KMS-11 (cell line): ENCODE data around the gene WBP1L.
A peak's percentile ranks its signal among the peaks of the same experiment; 100 is the strongest.

Experiments used
- H2AFZ ChIP-seq: fragments of 200-600 bp; sonication (generic); 2 replicates; pipeline ENCODE4 v1.6.1; 2016; ENCODE audit warnings: antibody characterized with exemption, mixed run types, low read depth
- H3K27ac ChIP-seq: fragments of 200-600 bp; sonication (generic); 2 replicates; pipeline ENCODE4 v1.6.1; 2016; ENCODE audit warnings: mild to moderate bottlenecking, mixed run types
- H3K27me3 ChIP-seq: fragments of 200-600 bp; sonication (generic); 2 replicates; pipeline ENCODE4 v1.6.1; 2017; ENCODE audit warnings: mild to moderate bottlenecking, low read depth, mixed run types, moderate library complexity; ENCODE audit not compliant: insufficient read depth
- H3K36me3 ChIP-seq: fragments of 200-600 bp; sonication (generic); 2 replicates; pipeline ENCODE4 v1.6.1; 2017; ENCODE audit warnings: mild to moderate bottlenecking, mixed run types; ENCODE audit not compliant: insufficient read depth
- H3K4me1 ChIP-seq: fragments of 200-600 bp; sonication (generic); 2 replicates; pipeline ENCODE4 v1.6.1; 2016; ENCODE audit warnings: mild to moderate bottlenecking, low read depth, mixed run types; ENCODE audit not compliant: poor library complexity, severe bottlenecking
- H3K4me2 ChIP-seq: fragments of 200-600 bp; sonication (generic); 2 replicates; pipeline ENCODE4 v1.7.0; 2016; ENCODE audit warnings: mild to moderate bottlenecking, mixed run types
- H3K4me3 ChIP-seq: fragments of 200-600 bp; sonication (generic); IDR thresholded peaks from 2 replicates; pipeline ENCODE4 v1.6.1; 2017; ENCODE audit warnings: low read depth, low read length, mixed read lengths; ENCODE audit not compliant: insufficient read depth
- H3K79me2 ChIP-seq: fragments of 200-600 bp; sonication (generic); 2 replicates; pipeline ENCODE4 v1.6.1; 2016; ENCODE audit warnings: low read depth, mixed run types; ENCODE audit not compliant: insufficient read depth
- H3K9ac ChIP-seq: fragments of 200-600 bp; sonication (generic); 2 replicates; pipeline ENCODE4 v1.6.1; 2016; ENCODE audit warnings: mild to moderate bottlenecking, mixed run types
- H4K20me1 ChIP-seq: fragments of 200-600 bp; sonication (generic); 2 replicates; pipeline ENCODE4 v1.6.1; 2016; ENCODE audit warnings: mild to moderate bottlenecking, mixed run types; ENCODE audit not compliant: insufficient read depth
- TF ChIP-seq, protein P1 (sequence below): fragments of 200-600 bp; sonication (generic); conservative IDR thresholded peaks from 2 replicates; pipeline ENCODE4 v1.6.1; 2017; ENCODE audit warnings: low read depth, mild to moderate bottlenecking, antibody characterized with exemption, low read length, moderate library complexity, mixed read lengths

Gene WBP1L

DNA sequence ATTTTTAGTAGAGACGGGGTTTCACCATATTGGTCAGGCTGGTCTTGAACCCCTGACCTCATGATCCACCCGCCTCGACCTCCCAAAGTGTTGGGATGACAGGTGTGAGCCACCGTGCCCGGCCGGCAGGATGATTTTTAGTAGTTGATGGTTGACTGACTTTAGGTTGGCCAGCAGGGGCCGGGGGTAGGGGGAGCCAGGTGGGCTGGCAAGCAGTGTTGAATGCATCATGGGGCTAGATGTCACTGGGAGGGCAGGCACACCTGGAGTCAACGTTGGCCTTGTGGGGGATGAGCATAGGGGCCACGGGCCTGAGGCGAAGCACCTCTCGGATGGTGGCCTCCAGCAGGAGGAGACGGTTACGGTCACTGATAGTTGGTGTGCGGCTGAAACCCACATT is 88.5 kb downstream of the WBP1L start:
- no peak overlapping the region for H3K27ac ChIP-seq
- no peak overlapping the region for H3K4me3 ChIP-seq
- no peak overlapping the region for H3K4me2 ChIP-seq
- H2AFZ ChIP-seq: no peak overlapping the region
- no peaks in the 10 kb centered on the region for H3K36me3 ChIP-seq
- no peaks in the 10 kb centered on the region for H4K20me1 ChIP-seq
- H3K79me2 ChIP-seq: no peaks in the 10 kb centered on the region
- H3K9ac ChIP-seq: no peak overlapping the region
- H3K4me1 ChIP-seq: no peaks in the 10 kb centered on the region
- TF ChIP-seq, protein P1, sequence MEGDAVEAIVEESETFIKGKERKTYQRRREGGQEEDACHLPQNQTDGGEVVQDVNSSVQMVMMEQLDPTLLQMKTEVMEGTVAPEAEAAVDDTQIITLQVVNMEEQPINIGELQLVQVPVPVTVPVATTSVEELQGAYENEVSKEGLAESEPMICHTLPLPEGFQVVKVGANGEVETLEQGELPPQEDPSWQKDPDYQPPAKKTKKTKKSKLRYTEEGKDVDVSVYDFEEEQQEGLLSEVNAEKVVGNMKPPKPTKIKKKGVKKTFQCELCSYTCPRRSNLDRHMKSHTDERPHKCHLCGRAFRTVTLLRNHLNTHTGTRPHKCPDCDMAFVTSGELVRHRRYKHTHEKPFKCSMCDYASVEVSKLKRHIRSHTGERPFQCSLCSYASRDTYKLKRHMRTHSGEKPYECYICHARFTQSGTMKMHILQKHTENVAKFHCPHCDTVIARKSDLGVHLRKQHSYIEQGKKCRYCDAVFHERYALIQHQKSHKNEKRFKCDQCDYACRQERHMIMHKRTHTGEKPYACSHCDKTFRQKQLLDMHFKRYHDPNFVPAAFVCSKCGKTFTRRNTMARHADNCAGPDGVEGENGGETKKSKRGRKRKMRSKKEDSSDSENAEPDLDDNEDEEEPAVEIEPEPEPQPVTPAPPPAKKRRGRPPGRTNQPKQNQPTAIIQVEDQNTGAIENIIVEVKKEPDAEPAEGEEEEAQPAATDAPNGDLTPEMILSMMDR: no peak
- H3K27me3 ChIP-seq: no peaks in the 10 kb centered on the region

DNA sequence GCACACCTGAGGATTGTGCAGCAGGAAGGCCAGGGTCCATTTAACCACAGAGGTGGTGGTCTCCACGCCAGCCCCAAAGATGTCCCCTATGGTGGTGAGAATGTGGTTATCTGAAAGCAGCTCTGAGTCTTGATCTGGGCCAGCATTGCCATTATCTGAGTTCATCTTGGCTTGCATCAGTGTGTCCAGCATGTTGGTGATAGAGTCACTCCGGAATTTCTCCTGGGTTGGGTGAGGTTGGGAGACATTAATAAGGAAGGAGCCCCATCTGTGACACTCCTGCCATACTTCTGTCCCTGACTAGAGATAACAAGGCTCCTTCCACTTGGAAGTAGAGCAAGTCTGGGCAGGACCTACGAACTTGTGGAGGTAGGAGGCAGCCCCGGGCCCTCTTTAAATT is 89.2 kb downstream of the WBP1L start:
- no peak overlapping the region for H2AFZ ChIP-seq
- no peaks in the 10 kb centered on the region for H3K4me1 ChIP-seq
- H3K9ac ChIP-seq: no peak overlapping the region
- TF ChIP-seq, protein P1: no peak
- no peaks in the 10 kb centered on the region for H3K79me2 ChIP-seq
- H3K36me3 ChIP-seq: no peaks in the 10 kb centered on the region
- H3K27ac ChIP-seq: no peak overlapping the region
- no peaks in the 10 kb centered on the region for H4K20me1 ChIP-seq
- H3K4me2 ChIP-seq: no peak overlapping the region
- no peaks in the 10 kb centered on the region for H3K27me3 ChIP-seq
- H3K4me3 ChIP-seq: no peak overlapping the region

- Histone ChIP-seq H3K27ac (no peak overlapping the region), H3K36me3 (no peaks in the 10 kb centered on the region), H3K79me2 (no peaks in the 10 kb centered on the region), H3K27me3 (no peaks in the 10 kb centered on the region), H3K4me3 (no peak overlapping the region), H3K4me1 (no peaks in the 10 kb centered on the region), H2AFZ (no peak overlapping the region), H3K9ac (no peak overlapping the region), H3K4me2 (no peak overlapping the region), H4K20me1 (no peaks in the 10 kb centered on the region)
- TF ChIP-seq, protein P1: no peak
Observed at GRCh38 chr10:102834143-102834542, 90.4 kb downstream of the WBP1L start.

DNA sequence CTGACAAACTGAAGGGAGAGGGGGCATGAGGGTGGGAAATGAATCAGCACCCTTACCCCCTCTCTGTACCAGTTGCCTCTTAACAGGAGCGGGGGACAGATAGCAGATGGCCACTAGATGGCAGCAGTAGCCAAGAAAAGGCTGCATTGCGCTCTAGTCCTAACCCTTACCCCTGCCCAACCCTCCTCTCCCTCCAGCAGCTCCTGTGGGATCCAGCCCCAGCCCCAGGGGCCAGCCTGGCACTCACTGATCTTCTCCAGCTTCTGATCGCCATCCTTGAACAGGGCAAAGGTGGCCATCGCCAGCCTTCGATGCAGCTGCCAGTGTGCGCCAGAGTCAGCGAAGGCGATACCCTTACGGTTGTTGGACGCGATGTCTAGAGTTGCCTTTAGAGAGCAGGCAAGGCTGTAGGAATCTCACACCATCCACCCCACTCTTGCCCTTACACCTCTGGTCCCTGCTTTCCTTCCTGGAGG is 91.3 kb downstream of the WBP1L start:
- H3K4me1 ChIP-seq: no peaks in the 10 kb centered on the region
- no peak overlapping the region for H3K9ac ChIP-seq
- H3K27me3 ChIP-seq: no peaks in the 10 kb centered on the region
- H3K4me3 ChIP-seq: no peak overlapping the region
- H3K4me2 ChIP-seq: no peak overlapping the region
- H3K79me2 ChIP-seq: no peaks in the 10 kb centered on the region
- no peak overlapping the region for H2AFZ ChIP-seq
- no peaks in the 10 kb centered on the region for H4K20me1 ChIP-seq
- no peak overlapping the region for H3K27ac ChIP-seq
- no peaks in the 10 kb centered on the region for H3K36me3 ChIP-seq
- TF ChIP-seq, protein P1: peak; percentile 85
